HepG2 (cell line): ENCODE results near the gene NFATC1. TPM values are rescaled to one million over a fixed set of nuclear protein-coding genes. Genes with fewer than 3 reads are reported as not detected.
A peak's percentile ranks its signal among the peaks of the same experiment; 100 is the strongest.

Experiments used
- ATAC-seq: fragments of 200-7000 bp; cut with Tn5 transposase; 3 replicates; pipeline ENCODE4 v1.9.1; 2020; ENCODE audit warnings: mild to moderate bottlenecking, moderate library complexity
- Bru-seq: library from RNA; stranded (reverse); fragments of 400-500 nt; gene quantifications from one replicate; lab custom pipeline; 2021; lab: Mats Ljungman, UMichigan
- BruChase-seq, 2 experiments: library from RNA; stranded (reverse); fragments of 400-500 nt; gene quantifications; one replicate each; lab custom pipeline; 2021; lab: Mats Ljungman, UMichigan
- BruUV-seq: library from RNA; stranded (reverse); fragments of 400-500 nt; replicated peaks from 2 replicates; lab custom pipeline; 2021; lab: Mats Ljungman, UMichigan
- CTCF ChIA-PET: fragments of 300-600 bp; formaldehyde crosslinking; extraction: SDS; loops from one replicate; lab custom pipeline; 2021; ENCODE audit warnings: low total read pairs, inconsistent platforms, low intra/inter-chr PET ratio; lab: Yijun Ruan, JAX
- POLR2A ChIA-PET: fragments of 350-600 bp; sonication (Branson Sonifier 250); formaldehyde crosslinking; loops from one replicate; lab custom pipeline; 2020; ENCODE audit warnings: antibody characterized with exemption, inconsistent platforms; lab: Yijun Ruan, JAX
- DNase-seq: peaks from one replicate; pipeline ENCODE4 v3.0.0-alpha.2; 2015; ENCODE audit warnings: low spot score
- FAIRE-seq: peaks from 3 replicates; lab custom pipeline; 2011; peaks lifted over from hg19 to GRCh38; lab: Jason Lieb, UNC
- H2AFZ ChIP-seq: one replicate; pipeline ENCODE4 v1.6.1; 2011; ENCODE audit warnings: low read length, inconsistent platforms
- H3K27ac ChIP-seq: fragments of 300-600 bp; 3 replicates; pipeline ENCODE4 v1.8.0; 2011; ENCODE audit warnings: mixed run types, mild to moderate bottlenecking, mixed read lengths, low read length, inconsistent platforms; ENCODE audit not compliant: insufficient read depth; ENCODE audit errors: extremely low read length
- H3K27me3 ChIP-seq, 2 experiments: fragments of 200-600 bp in 1 of 2; 2 replicates in 1 of 2; 3 replicates in 1 of 2; pipeline versions ENCODE4 v1.6.0 to v1.8.0; 2011; ENCODE audit warnings: low read length in 2 of 2, mild to moderate bottlenecking in 2 of 2, moderate library complexity in 2 of 2, inconsistent platforms in 1 of 2; ENCODE audit not compliant: insufficient read depth in 2 of 2, control insufficient read depth in 1 of 2
- H3K36me3 ChIP-seq, 2 experiments: fragments of 200-600 bp in 1 of 2; replicated peaks in 1 of 2; 2 replicates in 1 of 2; 3 replicates in 1 of 2; pipeline versions ENCODE4 v1.5.1 to v1.8.0; 2011; ENCODE audit warnings: low read length in 2 of 2, inconsistent platforms in 1 of 2; ENCODE audit not compliant: insufficient read depth in 2 of 2, control insufficient read depth in 1 of 2
- H3K4me1 ChIP-seq: 2 replicates; pipeline ENCODE4 v1.5.1; 2012; ENCODE audit warnings: low read length, inconsistent platforms; ENCODE audit not compliant: insufficient read depth
- H3K4me2 ChIP-seq: 2 replicates; pipeline ENCODE4 v1.6.0; 2011; ENCODE audit warnings: low read depth, low read length, inconsistent platforms
- H3K4me3 ChIP-seq, 3 experiments: fragments of 200-600 bp in 1 of 3; sonication (generic), shearing (Covaris generic) in 1 of 3; replicated peaks in 1 of 3; 2 replicates each; pipeline ENCODE4 v1.5.1; 2011 to 2016; ENCODE audit warnings: low read length in 3 of 3, inconsistent platforms in 2 of 3, low read depth in 2 of 3, mild to moderate bottlenecking in 2 of 3, control low read depth in 1 of 3, mixed read lengths in 1 of 3; ENCODE audit not compliant: insufficient read depth in 1 of 3
- H3K79me2 ChIP-seq: one replicate; pipeline ENCODE4 v1.6.1; 2011; ENCODE audit warnings: low read length, inconsistent platforms; ENCODE audit not compliant: insufficient read depth
- H3K9ac ChIP-seq: 2 replicates; pipeline ENCODE4 v1.6.0; 2011; ENCODE audit warnings: mild to moderate bottlenecking, low read depth, low read length, inconsistent platforms; ENCODE audit not compliant: insufficient read depth
- H3K9me3 ChIP-seq: 2 replicates; pipeline ENCODE4 v1.5.1; 2012; ENCODE audit warnings: mild to moderate bottlenecking, low read length
- H4K20me1 ChIP-seq: 2 replicates; pipeline ENCODE4 v1.6.0; 2011; ENCODE audit warnings: inconsistent platforms, mild to moderate bottlenecking, low read length, moderate library complexity; ENCODE audit not compliant: insufficient read depth
- ADNP ChIP-seq: sonication (generic); formaldehyde crosslinking; IDR thresholded peaks from 2 replicates; pipeline ENCODE4 v1.4.0; 2020; ENCODE audit warnings: missing genetic modification reagents
- CREM ChIP-seq, 2 experiments: sonication (generic) in 1 of 2; formaldehyde crosslinking in 1 of 2; IDR thresholded peaks; 2 replicates each; pipeline versions ENCODE4 v1.4.0 to v1.6.1; 2016 to 2020; ENCODE audit warnings: antibody characterized with exemption in 1 of 2, mild to moderate bottlenecking in 1 of 2, missing genetic modification reagents in 1 of 2
- KDM2A ChIP-seq: sonication (generic); formaldehyde crosslinking; IDR thresholded peaks from 2 replicates; pipeline ENCODE4 v1.4.0; 2020; ENCODE audit warnings: low read depth, missing genetic modification reagents, borderline replicate concordance
- KMT2B ChIP-seq: IDR thresholded peaks from 2 replicates; pipeline ENCODE4 v1.6.1; 2016; ENCODE audit warnings: missing genetic modification reagents, missing compliant biosample characterization
- POLR2A ChIP-seq, 2 experiments: IDR thresholded peaks; 2 replicates each; pipeline ENCODE4 v1.6.1; 2011; ENCODE audit warnings: low read depth in 2 of 2, low read length in 2 of 2, mild to moderate bottlenecking in 1 of 2, moderate library complexity in 1 of 2; ENCODE audit not compliant: insufficient read depth in 1 of 2
- SIX1 ChIP-seq: sonication (generic); formaldehyde crosslinking; IDR thresholded peaks from 2 replicates; pipeline ENCODE4 v1.4.0; 2020; ENCODE audit warnings: missing genetic modification reagents, borderline replicate concordance
- STAG1 ChIP-seq: sonication (generic); formaldehyde crosslinking; IDR thresholded peaks from 2 replicates; pipeline ENCODE4 v1.4.0; 2020; ENCODE audit warnings: missing genetic modification reagents
- SUZ12 ChIP-seq: fragments of 150-350 bp; IDR thresholded peaks from 2 replicates; pipeline ENCODE4 v1.6.1; 2014; ENCODE audit warnings: low read depth, low read length
- ZBTB40 ChIP-seq, 2 experiments: fragments of 450-650 bp in 1 of 2; sonication (generic) in 1 of 2; formaldehyde crosslinking in 1 of 2; IDR thresholded peaks; 2 replicates each; pipeline versions ENCODE4 v1.6.1 to v1.8.0; 2016 to 2022; ENCODE audit warnings: antibody characterized with exemption in 1 of 2, mild to moderate bottlenecking in 1 of 2, missing genetic modification reagents in 1 of 2
- ZNF138 ChIP-seq: sonication (generic); formaldehyde crosslinking; IDR thresholded peaks from 2 replicates; pipeline ENCODE4 v1.5.0; 2020; ENCODE audit warnings: mild to moderate bottlenecking, low read depth, missing genetic modification reagents
- ZNF556 ChIP-seq: sonication (generic); formaldehyde crosslinking; IDR thresholded peaks from 2 replicates; pipeline ENCODE4 v1.4.0; 2020; ENCODE audit warnings: mild to moderate bottlenecking, missing genetic modification reagents, borderline replicate concordance
- WGBS: methylation state at CpG from one replicate; pipeline ENCODE4 v1.1.6; 2017; ENCODE audit warnings: low lambda C conversion rate; 5-methylcytosine and 5-hydroxymethylcytosine counted together
- in situ Hi-C: cut with HindIII; loops from 2 replicates; pipeline ENCODE4 v1.10.0; 2017; ENCODE audit warnings: low pct_unique_long_range_greater_than_20kb; ENCODE audit not compliant: extremely low pct_ligation_motif_present
- intact Hi-C: fragments of 100-400 bp; cut with micrococcal nuclease; formaldehyde crosslinking; loops from one replicate; pipeline ENCODE4 v1.10.0; 2022; ENCODE audit not compliant: unreplicated experiment
- long read RNA-seq, 2 experiments: library from RNA in 1 of 2; library from polyadenylated mRNA in 1 of 2; stranded (forward) in 1 of 2; unstranded in 1 of 2; transcript quantifications; one replicate each; pipeline ENCODE4 v2.0.0, GENCODE V29; 2019 to 2022
- polyA minus RNA-seq, 3 experiments: library from RNA; depleted of rRNA, polyadenylated mRNA; stranded (reverse); fragments of >200 nt; gene quantifications; 2 replicates each; pipeline ENCODE4 v1.2.3, GENCODE V29; 2011; ENCODE audit warnings: low replicate concordance in 1 of 3
- polyA plus RNA-seq, 8 experiments: library from polyadenylated mRNA; depleted of rRNA in 3 of 8; stranded (reverse) in 7 of 8; unstranded in 1 of 8; fragments of >200 nt; fragmentation: Illumina TruSeq in 4 of 8; extraction: Trizol in 4 of 8; gene quantifications; 2 replicates each; pipeline versions ENCODE4 v1.2.1 to v1.2.3, GENCODE V29; 2011 to 2016; ENCODE audit warnings: low read depth in 4 of 8, missing spikeins in 1 of 8, mixed read lengths in 1 of 8; ENCODE audit not compliant: insufficient read depth in 1 of 8
- total RNA-seq, 5 experiments: library from RNA; depleted of rRNA; stranded (reverse); fragments of >200 nt; fragmentation: Illumina TruSeq; extraction: Trizol; gene quantifications; 2 replicates each; pipeline ENCODE4 v1.2.3, GENCODE V29; 2016; ENCODE audit warnings: low read depth in 1 of 5

Gene NFATC1
- not detected in 2 replicates for total RNA-seq (2016; rRNA removed; fragmentation: Illumina TruSeq; extraction: Trizol)
- total RNA-seq (2016; cell fraction: cytosol; rRNA removed; fragmentation: Illumina TruSeq; extraction: Trizol; ENCODE audit: low read depth), result not detected in 2 replicates
- total RNA-seq (2016; cell fraction: insoluble cytoplasmic fraction; rRNA removed; fragmentation: Illumina TruSeq; extraction: Trizol), result not detected in 2 replicates
- total RNA-seq (2016; cell fraction: membrane; rRNA removed; fragmentation: Illumina TruSeq; extraction: Trizol), result not detected in 2 replicates
- not detected in 2 replicates for total RNA-seq (2016; cell fraction: nucleus; rRNA removed; fragmentation: Illumina TruSeq; extraction: Trizol)
- 0.04 TPM in 1 of 2 replicates, not detected in the other for polyA plus RNA-seq (2011; rRNA removed)
- polyA plus RNA-seq (2011; cell fraction: cytosol; rRNA removed), result 0.03 TPM in 1 of 2 replicates, not detected in the other
- 0.12 and 0.23 TPM in 2 replicates for polyA plus RNA-seq (2011; cell fraction: nucleus; rRNA removed)
- polyA plus RNA-seq (2012), result 0.04 and 0.05 TPM in 2 replicates
- not detected in 2 replicates for polyA plus RNA-seq (2016; cell fraction: cytosol; fragmentation: Illumina TruSeq; extraction: Trizol; ENCODE audit: low read depth)
- not detected in 2 replicates for polyA plus RNA-seq (2016; cell fraction: insoluble cytoplasmic fraction; fragmentation: Illumina TruSeq; extraction: Trizol; ENCODE audit: low read depth)
- not detected in 2 replicates for polyA plus RNA-seq (2016; cell fraction: membrane; fragmentation: Illumina TruSeq; extraction: Trizol; ENCODE audit: low read depth)
- polyA plus RNA-seq (2016; cell fraction: nucleus; fragmentation: Illumina TruSeq; extraction: Trizol; ENCODE audit: insufficient read depth, low read depth), result not detected in 2 replicates
- polyA minus RNA-seq (2011; rRNA and poly(A)+ RNA removed; ENCODE audit: low replicate concordance), result 0.42 TPM in 1 of 2 replicates, not detected in the other
- not detected in 2 replicates for polyA minus RNA-seq (2011; cell fraction: cytosol; rRNA and poly(A)+ RNA removed)
- polyA minus RNA-seq (2011; cell fraction: nucleus; rRNA and poly(A)+ RNA removed), result not detected in 2 replicates
- percentile 8 among the genes with signal in this experiment for Bru-seq, nascent RNA
- BruChase-seq, experiment 1, labeled RNA remaining after a 6-hour chase, result percentile 17 among the genes with signal in this experiment
- BruChase-seq, experiment 2, labeled RNA remaining after a 2-hour chase, result percentile 11 among the genes with signal in this experiment
- long read RNA-seq, experiment 1, result 0 reads
- long read RNA-seq, experiment 2, result 0 reads

- in situ Hi-C loops, result no loop called here
- H3K9me3 ChIP-seq, result no peaks in the 10 kb centered on the region
- no peak within 1 kb of the TSS for H3K4me2 ChIP-seq
- POLR2A ChIA-PET, result no interaction called here
- intact Hi-C loops, result no loop called here
- FAIRE-seq, result no peak
- no peaks in the 10 kb centered on the region for H3K79me2 ChIP-seq
- no peak within 1 kb of the TSS for H3K27ac ChIP-seq
- no peaks in the 10 kb centered on the region for H3K36me3 ChIP-seq
- H3K9ac ChIP-seq, result no peak within 1 kb of the TSS
- BruUV-seq, result no TSS peak
- H4K20me1 ChIP-seq, result peaks cover 5% of the 10 kb centered on the region
- no CpG with 5 or more reads among the region's 91 CpGs for WGBS
- H3K4me1 ChIP-seq, result no peaks in the 10 kb centered on the region
- H3K4me3 ChIP-seq, result no peak within 1 kb of the TSS
- ATAC-seq, result no peak
- DNase-seq, result no peak
- CTCF ChIA-PET, result no interaction called here
- H2AFZ ChIP-seq, result no peak within 1 kb of the TSS
- H3K27me3 ChIP-seq, result peaks cover 16 to 64% of the 10 kb centered on the region in 2 experiments
- no peak for TF ChIP-seq ADNP (CRISPR knock-in tag)
- no peak for TF ChIP-seq STAG1 (CRISPR knock-in tag)
- no peak for TF ChIP-seq POLR2A (IDR thresholded peaks at IDR 0.05; ENCODE audit: insufficient read depth in 1 of 2, low read depth in 2 of 2, low read length in 2 of 2)
- no peak for TF ChIP-seq SUZ12
- TF ChIP-seq ZBTB40 (IDR thresholded peaks at IDR 0.05), result no peak
- no peak for TF ChIP-seq ZBTB40 (CRISPR knock-in tag; IDR thresholded peaks at IDR 0.05)
- TF ChIP-seq ZNF556 (CRISPR knock-in tag), result no peak
- no peak for TF ChIP-seq ZNF138
- TF ChIP-seq SIX1 (CRISPR knock-in tag), result no peak
- no peak for TF ChIP-seq KDM2A (CRISPR knock-in tag)
- TF ChIP-seq KMT2B, result no peak
- no peak for TF ChIP-seq CREM (IDR thresholded peaks at IDR 0.05)
- no peak for TF ChIP-seq CREM (CRISPR knock-in tag; IDR thresholded peaks at IDR 0.05)
Observed at GRCh38 chr18:79395761-79396404, at the start of gene NFATC1. TSS of gene NFATC1 (plus strand) at chr18:79395930. CDS start at chr18:79396225, 295 bp downstream.
